PC-9 (cell line): ENCODE results near the gene ZNF587. TPM values are rescaled to one million over a fixed set of nuclear protein-coding genes. Genes with fewer than 3 reads are reported as not detected.
A peak's percentile ranks its signal among the peaks of the same experiment; 100 is the strongest.

Experiments
- BruUV-seq: library from RNA; stranded (reverse); fragments of 400-500 nt; replicated peaks from 2 replicates; lab custom pipeline; 2021; lab: Mats Ljungman, UMichigan
- CTCF ChIA-PET: fragments of 300-600 bp; sonication (Branson Sonifier 250); formaldehyde crosslinking; loops from one replicate; lab custom pipeline; 2022; ENCODE audit warnings: antibody characterized with exemption; lab: Charles Lee
- POLR2A ChIA-PET: fragments of 300-600 bp; sonication (Branson Sonifier 250); formaldehyde crosslinking; loops from one replicate; lab custom pipeline; 2022; ENCODE audit warnings: antibody characterized with exemption; ENCODE audit not compliant: unreplicated experiment; lab: Charles Lee
- DNase-seq, 2 experiments: peaks; one replicate each; pipeline versions ENCODE4 v3.0.0 to v3.0.0-alpha.2; 2015 to 2022; ENCODE audit warnings: mixed read lengths in 1 of 2
- H2AFZ ChIP-seq: fragments of 200-600 bp; sonication (generic); 2 replicates; pipeline ENCODE4 v1.8.1; 2017; ENCODE audit warnings: antibody characterized with exemption
- H3F3A ChIP-seq: fragments of 200-600 bp; sonication (generic); 2 replicates; pipeline ENCODE4 v1.8.1; 2017; ENCODE audit warnings: antibody characterized with exemption, mild to moderate bottlenecking, low read depth; ENCODE audit not compliant: insufficient read depth
- H3K27ac ChIP-seq: fragments of 200-600 bp; sonication (generic); 2 replicates; pipeline ENCODE4 v1.6.1; 2016; ENCODE audit warnings: mixed run types
- H3K27me3 ChIP-seq: fragments of 200-600 bp; sonication (generic); 2 replicates; pipeline ENCODE4 v1.6.1; 2016; ENCODE audit warnings: low read depth, mixed run types; ENCODE audit not compliant: insufficient read depth
- H3K36me3 ChIP-seq: fragments of 200-600 bp; sonication (generic); 2 replicates; pipeline ENCODE4 v1.6.1; 2016; ENCODE audit warnings: low read depth, mixed run types
- H3K4me1 ChIP-seq: fragments of 200-600 bp; sonication (generic); replicated peaks from 2 replicates; pipeline ENCODE4 v1.6.1; 2016; ENCODE audit warnings: mixed run types; ENCODE audit not compliant: insufficient read depth
- H3K4me2 ChIP-seq: fragments of 200-600 bp; sonication (generic); 2 replicates; pipeline ENCODE4 v1.6.1; 2017; ENCODE audit warnings: mixed run types
- H3K4me3 ChIP-seq: fragments of 200-600 bp; sonication (generic); 2 replicates; pipeline ENCODE4 v1.6.1; 2016; ENCODE audit warnings: mixed run types
- H3K79me2 ChIP-seq: fragments of 200-600 bp; sonication (generic); 2 replicates; pipeline ENCODE4 v1.6.1; 2017; ENCODE audit warnings: low read depth, mixed run types
- H3K9me2 ChIP-seq: fragments of 200-600 bp; sonication (generic); 2 replicates; pipeline ENCODE4 v1.8.1; 2017; ENCODE audit warnings: mild to moderate bottlenecking; ENCODE audit not compliant: insufficient read depth
- H3K9me3 ChIP-seq: fragments of 200-600 bp; sonication (generic); 2 replicates; pipeline ENCODE4 v1.8.1; 2016; ENCODE audit warnings: low read depth; ENCODE audit not compliant: insufficient read depth
- H4K20me1 ChIP-seq: fragments of 200-600 bp; sonication (generic); 2 replicates; pipeline ENCODE4 v1.8.1; 2017; ENCODE audit not compliant: insufficient read depth
- EZH2 ChIP-seq: fragments of 200-600 bp; sonication (generic); IDR thresholded peaks from 2 replicates; pipeline ENCODE4 v1.8.0; 2017; ENCODE audit warnings: antibody characterized with exemption, low read depth
- intact Hi-C: fragments of 100-400 bp; cut with micrococcal nuclease; formaldehyde crosslinking; loops from one replicate; pipeline ENCODE4 v1.10.0; 2022; ENCODE audit not compliant: unreplicated experiment
- total RNA-seq: library from RNA; stranded (reverse); gene quantifications from 2 replicates; pipeline ENCODE4 v1.2.3, GENCODE V29; 2021
- TF ChIP-seq, protein P1 (sequence below): fragments of 200-600 bp; sonication (generic); conservative IDR thresholded peaks from 2 replicates; pipeline ENCODE4 v1.6.1; 2017; ENCODE audit warnings: mixed run types, antibody characterized with exemption, mild to moderate bottlenecking, moderate library complexity

Gene ZNF587
- total RNA-seq, 1 experiment from 2014 or later = 68.0 TPM

DNA sequence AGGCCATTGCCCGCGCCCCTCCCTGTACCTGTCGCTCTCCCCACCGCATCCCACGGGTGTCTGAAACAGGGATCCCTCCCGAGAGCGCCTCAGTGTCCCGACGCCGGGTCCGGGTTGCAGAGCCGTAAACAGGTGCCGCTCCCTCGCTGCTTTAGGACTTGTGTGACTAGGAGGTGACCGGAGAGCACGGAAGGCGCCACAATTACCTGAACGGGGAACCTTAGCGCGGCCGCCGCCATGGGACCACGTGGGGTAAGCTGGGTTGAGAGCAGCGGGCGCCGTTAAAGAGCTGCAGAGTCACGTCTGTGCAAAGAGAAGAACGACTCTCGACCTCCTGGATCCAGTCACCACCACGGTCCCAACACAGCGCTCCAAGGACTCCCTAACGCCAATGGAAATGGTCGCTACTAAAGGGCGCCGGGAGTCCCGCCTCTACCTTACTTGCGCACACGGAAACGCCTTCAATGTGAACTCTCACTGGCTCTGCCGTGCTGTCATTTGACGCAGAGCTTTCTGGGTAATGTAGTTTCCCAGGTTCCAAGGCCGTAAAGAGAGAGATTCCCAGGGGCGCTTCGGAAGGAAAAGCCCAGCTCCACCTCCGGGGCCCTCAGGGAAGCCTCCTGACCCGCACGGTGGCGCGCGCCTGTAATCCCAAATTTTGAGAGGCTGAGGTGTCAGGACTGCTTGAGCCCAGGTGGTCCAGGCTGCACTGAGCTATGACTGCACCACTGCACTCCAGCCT, 35.0 kb upstream of the ZNF587 start, which contains the start of gene ZNF552:
Gene ZNF552 (minus strand): TSS at position 409 of the 742 bp plus-strand sequence. CDS start 170 bp downstream, at position 239.
- H3K4me1 ChIP-seq = peaks cover 21% of the 10 kb centered on the region
- H3K9me3 ChIP-seq = no peaks in the 10 kb centered on the region
- no peaks in the 10 kb centered on the region; the same call in 1 of the 2 replicates for H4K20me1 ChIP-seq
- H3K27me3 ChIP-seq = no peaks in the 10 kb centered on the region
- ChIA-PET POLR2A (interaction anchor here (0.5 to 1.2 kb wide), 6 partner anchors 10 to 499 kb away, joined by 3 to 28 read pairs (median 4); partner anchors contain the start of genes ZNF530 and ZNF548), CTCF (no interaction called here)
- peaks cover 18% of the 10 kb centered on the region; the same call in 1 of the 2 replicates for H3K36me3 ChIP-seq
- TF ChIP-seq EZH2 = no peak
- TF ChIP-seq, protein P1, sequence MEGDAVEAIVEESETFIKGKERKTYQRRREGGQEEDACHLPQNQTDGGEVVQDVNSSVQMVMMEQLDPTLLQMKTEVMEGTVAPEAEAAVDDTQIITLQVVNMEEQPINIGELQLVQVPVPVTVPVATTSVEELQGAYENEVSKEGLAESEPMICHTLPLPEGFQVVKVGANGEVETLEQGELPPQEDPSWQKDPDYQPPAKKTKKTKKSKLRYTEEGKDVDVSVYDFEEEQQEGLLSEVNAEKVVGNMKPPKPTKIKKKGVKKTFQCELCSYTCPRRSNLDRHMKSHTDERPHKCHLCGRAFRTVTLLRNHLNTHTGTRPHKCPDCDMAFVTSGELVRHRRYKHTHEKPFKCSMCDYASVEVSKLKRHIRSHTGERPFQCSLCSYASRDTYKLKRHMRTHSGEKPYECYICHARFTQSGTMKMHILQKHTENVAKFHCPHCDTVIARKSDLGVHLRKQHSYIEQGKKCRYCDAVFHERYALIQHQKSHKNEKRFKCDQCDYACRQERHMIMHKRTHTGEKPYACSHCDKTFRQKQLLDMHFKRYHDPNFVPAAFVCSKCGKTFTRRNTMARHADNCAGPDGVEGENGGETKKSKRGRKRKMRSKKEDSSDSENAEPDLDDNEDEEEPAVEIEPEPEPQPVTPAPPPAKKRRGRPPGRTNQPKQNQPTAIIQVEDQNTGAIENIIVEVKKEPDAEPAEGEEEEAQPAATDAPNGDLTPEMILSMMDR = no peak
- intact Hi-C loops = loop anchor here (1.0 to 5.0 kb wide), 4 partner anchors 10 to 132 kb away; partner anchors contain the start of genes ZNF551 and ZNF776
- H3K9me2 ChIP-seq = no peaks in the 10 kb centered on the region
- peaks cover 4% of the 10 kb centered on the region; the same call in 1 of the 2 replicates for H3F3A ChIP-seq
- H3K4me2 ChIP-seq = peak within 1 kb of the TSS; percentile 92
- TSS peak; percentile 39 for BruUV-seq
- DNase-seq = peak; percentile 84 to 93
- H2AFZ ChIP-seq = peak within 1 kb of the TSS; percentile 89
- peak within 1 kb of the TSS; percentile 80 for H3K4me3 ChIP-seq
- peak within 1 kb of the TSS; percentile 42 for H3K27ac ChIP-seq
- H3K79me2 ChIP-seq = peaks cover 13% of the 10 kb centered on the region

DNA sequence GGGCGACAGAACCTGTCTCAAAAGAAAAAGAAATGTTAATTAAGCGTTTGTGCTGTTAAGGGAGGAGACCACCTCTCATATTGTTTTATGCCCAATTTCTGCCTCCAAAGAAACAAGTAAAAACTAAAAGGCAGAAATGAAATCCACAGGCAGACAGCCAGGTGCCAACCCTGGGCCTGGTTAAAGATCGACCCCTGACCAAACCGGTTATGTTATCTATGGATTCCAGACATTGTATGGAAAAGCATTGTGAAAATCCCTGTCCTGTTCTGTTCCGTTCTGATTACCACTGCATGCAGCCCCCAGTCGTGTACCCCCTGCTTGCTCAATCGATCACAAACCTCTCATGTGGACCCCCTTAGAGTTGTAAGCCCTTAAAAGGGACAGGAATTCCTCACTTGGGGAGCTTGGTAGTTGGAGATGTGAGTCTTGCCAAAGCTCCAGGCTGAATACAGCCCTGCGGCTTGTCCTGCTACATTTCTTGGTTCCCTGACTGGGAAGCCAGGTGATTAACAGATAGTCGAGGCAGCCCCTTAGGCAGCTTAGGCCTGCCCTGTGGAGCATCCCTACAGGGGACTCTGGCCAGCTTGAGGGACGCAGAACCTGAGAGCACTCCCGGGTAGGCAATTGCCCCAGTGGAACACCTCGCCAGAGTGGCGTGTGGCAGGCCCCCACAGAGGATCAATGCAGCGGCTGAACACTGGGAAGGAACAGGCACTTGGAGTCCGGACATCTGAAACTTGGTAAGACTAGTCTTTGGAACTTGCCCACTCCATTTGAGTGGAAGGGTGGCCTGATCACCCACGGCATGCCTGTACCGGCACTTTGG, 34.2 kb upstream of the ZNF587 start:
- DNase-seq = no peak
- H3K27ac ChIP-seq = no peak overlapping the region
- no TSS peak for BruUV-seq
- CTCF ChIA-PET = no interaction called here
- H3K79me2 ChIP-seq = peaks cover 21% of the 10 kb centered on the region
- H3K9me3 ChIP-seq = no peaks in the 10 kb centered on the region
- H2AFZ ChIP-seq = peak overlapping the region; percentile 71
- TF ChIP-seq EZH2 = no peak
- TF ChIP-seq, protein P1 = no peak
- peak overlapping the region; percentile 80; the same call in 1 of the 2 replicates for H3K4me3 ChIP-seq
- H3F3A ChIP-seq = peaks cover 4% of the 10 kb centered on the region; the same call in 1 of the 2 replicates
- H3K4me1 ChIP-seq = peaks cover 24% of the 10 kb centered on the region
- peak overlapping the region; percentile 92 for H3K4me2 ChIP-seq
- H4K20me1 ChIP-seq = no peaks in the 10 kb centered on the region; the same call in 1 of the 2 replicates
- H3K27me3 ChIP-seq = no peaks in the 10 kb centered on the region
- POLR2A ChIA-PET = interaction anchor here (0.5 to 1.2 kb wide), 6 partner anchors 11 to 500 kb away, joined by 3 to 28 read pairs (median 4); partner anchors contain the start of genes ZNF530 and ZNF548
- 0 out of 2 replicates have a peak, but pooled peaks cover 10% of the 10 kb centered on the region for H3K36me3 ChIP-seq
- H3K9me2 ChIP-seq = no peaks in the 10 kb centered on the region
- intact Hi-C loops = loop anchor here (2.0 to 5.0 kb wide), 2 partner anchors 69 to 133 kb away; partner anchors contain the start of genes ZNF551 and ZNF776

DNA sequence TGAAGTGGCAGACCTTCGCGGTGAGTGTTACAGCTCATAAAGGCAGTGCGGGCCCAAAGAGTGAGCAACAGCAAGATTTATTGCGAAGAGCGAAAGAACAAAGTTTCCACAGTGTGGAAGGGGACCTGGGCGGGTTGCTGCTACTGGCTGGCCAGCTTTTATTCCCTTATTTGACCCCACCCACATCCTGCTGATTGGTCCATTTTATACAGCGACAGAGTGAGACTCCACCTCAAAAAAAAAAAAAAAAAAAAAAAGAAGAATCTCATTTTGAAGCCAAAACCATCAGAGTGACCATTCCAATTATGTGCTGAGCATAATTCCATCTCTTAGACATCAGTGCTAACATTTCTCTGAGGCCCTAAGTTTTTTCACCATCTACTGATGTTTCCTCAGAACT, 33.0 kb upstream of the ZNF587 start:
- H3K27ac ChIP-seq = no peak overlapping the region
- no peak for DNase-seq
- intact Hi-C loops = loop anchor here (5.0 kb wide), 1 partner anchor 134 kb away; the partner anchor contains the start of gene ZNF551
- ChIA-PET POLR2A (no interaction called here), CTCF (no interaction called here)
- TF ChIP-seq, protein P1 = no peak
- no peak for TF ChIP-seq EZH2
- H2AFZ ChIP-seq = no peak overlapping the region
- 0 out of 2 replicates have a peak, but pooled peaks cover 8% of the 10 kb centered on the region for H3K36me3 ChIP-seq
- no peaks in the 10 kb centered on the region for H3K27me3 ChIP-seq
- no peak overlapping the region for H3K4me2 ChIP-seq
- H3F3A ChIP-seq = peaks cover 4% of the 10 kb centered on the region; the same call in 1 of the 2 replicates
- H3K9me3 ChIP-seq = no peaks in the 10 kb centered on the region
- H3K79me2 ChIP-seq = peaks cover 31% of the 10 kb centered on the region
- H3K4me3 ChIP-seq = no peak overlapping the region
- peaks cover 30% of the 10 kb centered on the region for H3K4me1 ChIP-seq
- BruUV-seq = no TSS peak
- H3K9me2 ChIP-seq = no peaks in the 10 kb centered on the region
- no peaks in the 10 kb centered on the region for H4K20me1 ChIP-seq
